Activated CD4-positive, alpha-beta T cell treated with anti-CD3 and anti-CD28 coated beads, Interleukin-2, amount 50 U/mL, for 4 hours (primary cell): ENCODE data around the gene PPP4C.

Experiments
- DNase-seq, 2 experiments: peaks; one replicate each; pipeline ENCODE4 v3.0.0-alpha.2; 2020

PPP4C gene

GRCh38 chr16:30131869-30132475 is 56.2 kb downstream of the PPP4C start:
- DNase-seq, result no peak

- no peak for DNase-seq
Observed at GRCh38 chr16:30132591-30132990, 56.8 kb downstream of the PPP4C start.
